Panc1 (cell line): ENCODE results near the gene GJB2.

Experiments used
- CTCF ChIP-seq: fragments of 450-650 bp; IDR thresholded peaks from 2 replicates; pipeline ENCODE4 v1.5.1; 2017; ENCODE audit warnings: mild to moderate bottlenecking
- POLR2AphosphoS5 ChIP-seq: IDR thresholded peaks from 2 replicates; pipeline ENCODE4 v1.6.1; 2012; ENCODE audit warnings: mild to moderate bottlenecking, low read depth, low read length, moderate library complexity
- TCF7L2 ChIP-seq: IDR thresholded peaks from 2 replicates; pipeline ENCODE4 v1.6.1; 2011; ENCODE audit warnings: mild to moderate bottlenecking, low read depth, low read length, inconsistent platforms

- TF ChIP-seq CTCF (no peak), POLR2AphosphoS5 (no peak), TCF7L2 (no peak)
Observed at GRCh38 chr13:20227288-20227687, 34.5 kb upstream of the GJB2 start.
